Measurements from ENCODE around the gene FOXL2. TPM values are rescaled to one million over a fixed set of nuclear protein-coding genes. Genes with fewer than 3 reads are reported as not detected.

Gene FOXL2
- total RNA-seq, 1 experiment from 2014 or later = not detected

DNA sequence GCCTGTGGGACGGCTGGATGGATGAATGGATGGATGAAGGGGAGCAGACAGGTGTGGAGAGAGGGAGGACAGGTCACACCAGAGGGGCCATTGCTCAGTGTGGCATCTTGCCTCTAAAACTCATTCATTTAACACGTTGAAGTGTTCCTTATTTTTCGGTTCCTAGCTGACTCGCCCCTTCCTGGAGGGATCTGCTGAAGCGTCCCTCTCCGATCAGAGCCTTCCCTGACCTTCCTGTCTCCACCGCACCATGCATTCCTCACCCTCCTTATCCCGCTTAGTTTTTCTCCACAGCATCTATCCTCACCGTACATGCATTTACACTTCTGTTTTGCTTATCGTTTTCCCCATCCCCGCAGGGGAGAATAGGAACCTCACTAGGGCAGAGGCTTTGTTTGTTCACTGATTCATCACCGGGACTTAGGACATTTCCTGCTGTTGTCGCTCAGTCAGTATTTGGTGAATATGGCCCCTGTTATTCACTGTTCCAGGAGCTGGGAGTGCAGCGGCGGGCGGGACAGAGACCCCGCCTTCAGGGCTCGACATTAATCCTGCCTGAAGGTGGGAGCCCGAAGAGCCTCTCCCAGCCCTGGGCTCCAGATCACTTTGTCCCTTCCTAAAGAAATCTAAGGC, 32.0 kb downstream of the FOXL2 start:
- H2AFZ ChIP-seq (ENCODE audit: low read length) = peak overlapping the region; percentile 91
- peak overlapping the region; percentile 81 for H3K4me3 ChIP-seq (ENCODE audit: low read length)
- peak overlapping the region; percentile 85 for H3K4me2 ChIP-seq (ENCODE audit: low read depth, low read length, poor library complexity, severe bottlenecking)
- H3K4me1 ChIP-seq (ENCODE audit: low read length) = peaks cover 5% of the 10 kb centered on the region
- no peaks in the 10 kb centered on the region for H3K9me2 ChIP-seq (replicated peaks; ENCODE audit: insufficient read depth, low read length)
- no peaks in the 10 kb centered on the region for H4K20me1 ChIP-seq (ENCODE audit: insufficient read depth, low read depth, low read length)
- H3K27ac ChIP-seq (ENCODE audit: low read length) = no peak overlapping the region
- no peaks in the 10 kb centered on the region for H3K27me3 ChIP-seq (ENCODE audit: low read length)
- DNase-seq = peak; percentile 37
- H3K9me3 ChIP-seq (ENCODE audit: low read length) = no peaks in the 10 kb centered on the region
- H3K9ac ChIP-seq (ENCODE audit: low read length) = peak overlapping the region; percentile 72
- H3K36me3 ChIP-seq (ENCODE audit: insufficient read depth, low read length) = no peaks in the 10 kb centered on the region
- no peaks in the 10 kb centered on the region for H3K79me2 ChIP-seq (ENCODE audit: low read length)

DNA sequence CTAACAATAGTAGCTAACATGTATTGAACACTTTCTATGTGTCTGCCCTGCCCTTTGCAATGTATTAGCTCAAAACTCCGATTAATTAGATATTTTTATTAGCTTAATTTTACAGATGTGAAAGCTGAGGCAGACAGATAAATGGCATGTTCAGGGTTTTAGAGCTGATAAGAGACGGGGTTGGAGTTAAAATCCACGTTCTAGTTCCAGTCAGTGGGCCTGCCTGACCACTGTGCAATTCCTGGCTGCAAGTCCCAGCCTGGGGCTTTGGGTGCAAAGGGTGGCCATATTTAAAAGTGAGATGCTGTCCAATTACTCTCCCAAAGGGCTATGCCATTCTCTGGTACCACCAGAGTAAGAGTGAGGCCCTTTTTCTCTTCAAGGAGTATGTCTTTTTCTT, 33.2 kb downstream of the FOXL2 start:
- no peak overlapping the region for H2AFZ ChIP-seq (ENCODE audit: low read length)
- no peaks in the 10 kb centered on the region for H3K79me2 ChIP-seq (ENCODE audit: low read length)
- no peaks in the 10 kb centered on the region for H3K9me3 ChIP-seq (ENCODE audit: low read length)
- H3K9me2 ChIP-seq (replicated peaks; ENCODE audit: insufficient read depth, low read length) = no peaks in the 10 kb centered on the region
- H3K36me3 ChIP-seq (ENCODE audit: insufficient read depth, low read length) = no peaks in the 10 kb centered on the region
- H4K20me1 ChIP-seq (ENCODE audit: insufficient read depth, low read depth, low read length) = no peaks in the 10 kb centered on the region
- H3K9ac ChIP-seq (ENCODE audit: low read length) = no peak overlapping the region
- H3K27ac ChIP-seq (ENCODE audit: low read length) = no peak overlapping the region
- H3K4me3 ChIP-seq (ENCODE audit: low read length) = no peak overlapping the region
- no peak overlapping the region for H3K4me2 ChIP-seq (ENCODE audit: low read depth, low read length, poor library complexity, severe bottlenecking)
- no peak for DNase-seq
- H3K27me3 ChIP-seq (ENCODE audit: low read length) = no peaks in the 10 kb centered on the region
- peaks cover 5% of the 10 kb centered on the region for H3K4me1 ChIP-seq (ENCODE audit: low read length)

- Histone ChIP-seq H3K9me3 (ENCODE audit: low read length) (no peaks in the 10 kb centered on the region), H4K20me1 (ENCODE audit: insufficient read depth, low read depth, low read length) (no peaks in the 10 kb centered on the region), H3K9ac (ENCODE audit: low read length) (no peak overlapping the region), H3K4me1 (ENCODE audit: low read length) (peaks cover 5% of the 10 kb centered on the region), H3K27ac (ENCODE audit: low read length) (no peak overlapping the region), H3K36me3 (ENCODE audit: insufficient read depth, low read length) (no peaks in the 10 kb centered on the region), H3K4me2 (ENCODE audit: low read depth, low read length, poor library complexity, severe bottlenecking) (no peak overlapping the region), H3K27me3 (ENCODE audit: low read length) (no peaks in the 10 kb centered on the region), H3K9me2 (replicated peaks; ENCODE audit: insufficient read depth, low read length) (no peaks in the 10 kb centered on the region), H2AFZ (ENCODE audit: low read length) (no peak overlapping the region), H3K4me3 (ENCODE audit: low read length) (no peak overlapping the region), H3K79me2 (ENCODE audit: low read length) (no peaks in the 10 kb centered on the region)
- peak; percentile 27 for DNase-seq
Measured at GRCh38 chr3:138912237-138912636, 34.7 kb downstream of the FOXL2 start.

- no peak overlapping the region for H3K9ac ChIP-seq (ENCODE audit: low read length)
- no peak overlapping the region for H3K27ac ChIP-seq (ENCODE audit: low read length)
- H3K4me2 ChIP-seq (ENCODE audit: low read depth, low read length, poor library complexity, severe bottlenecking) = no peak overlapping the region
- no peaks in the 10 kb centered on the region for H3K27me3 ChIP-seq (ENCODE audit: low read length)
- H2AFZ ChIP-seq (ENCODE audit: low read length) = no peak overlapping the region
- H3K79me2 ChIP-seq (ENCODE audit: low read length) = no peaks in the 10 kb centered on the region
- no peaks in the 10 kb centered on the region for H3K9me2 ChIP-seq (replicated peaks; ENCODE audit: insufficient read depth, low read length)
- peaks cover 5% of the 10 kb centered on the region for H3K4me1 ChIP-seq (ENCODE audit: low read length)
- H3K9me3 ChIP-seq (ENCODE audit: low read length) = no peaks in the 10 kb centered on the region
- peak; percentile 38 for DNase-seq
- H3K4me3 ChIP-seq (ENCODE audit: low read length) = no peak overlapping the region
- no peaks in the 10 kb centered on the region for H4K20me1 ChIP-seq (ENCODE audit: insufficient read depth, low read depth, low read length)
- H3K36me3 ChIP-seq (ENCODE audit: insufficient read depth, low read length) = no peaks in the 10 kb centered on the region
Measured at GRCh38 chr3:138911621-138912020, 35.3 kb downstream of the FOXL2 start.

GRCh38 chr3:138909904-138910303, 37.0 kb downstream of the FOXL2 start:
- H3K9me3 ChIP-seq (ENCODE audit: low read length) = no peaks in the 10 kb centered on the region
- DNase-seq = no peak
- peaks cover 1% of the 10 kb centered on the region for H3K4me1 ChIP-seq (ENCODE audit: low read length)
- H3K36me3 ChIP-seq (ENCODE audit: insufficient read depth, low read length) = no peaks in the 10 kb centered on the region
- no peaks in the 10 kb centered on the region for H3K79me2 ChIP-seq (ENCODE audit: low read length)
- no peaks in the 10 kb centered on the region for H4K20me1 ChIP-seq (ENCODE audit: insufficient read depth, low read depth, low read length)
- no peaks in the 10 kb centered on the region for H3K9me2 ChIP-seq (replicated peaks; ENCODE audit: insufficient read depth, low read length)
- H3K27me3 ChIP-seq (ENCODE audit: low read length) = 0 out of 2 replicates have a peak, but pooled peaks cover 3% of the 10 kb centered on the region
- H3K4me3 ChIP-seq (ENCODE audit: low read length) = no peak overlapping the region
- no peak overlapping the region for H3K27ac ChIP-seq (ENCODE audit: low read length)
- no peak overlapping the region for H3K4me2 ChIP-seq (ENCODE audit: low read depth, low read length, poor library complexity, severe bottlenecking)
- no peak overlapping the region for H3K9ac ChIP-seq (ENCODE audit: low read length)
- H2AFZ ChIP-seq (ENCODE audit: low read length) = no peak overlapping the region

- Histone ChIP-seq H3K79me2 (ENCODE audit: low read length) (no peaks in the 10 kb centered on the region), H3K27me3 (ENCODE audit: low read length) (0 out of 2 replicates have a peak, but pooled peaks cover 3% of the 10 kb centered on the region), H3K36me3 (ENCODE audit: insufficient read depth, low read length) (no peaks in the 10 kb centered on the region), H3K9me3 (ENCODE audit: low read length) (no peaks in the 10 kb centered on the region), H3K27ac (ENCODE audit: low read length) (no peak overlapping the region), H3K9me2 (replicated peaks; ENCODE audit: insufficient read depth, low read length) (no peaks in the 10 kb centered on the region), H3K9ac (ENCODE audit: low read length) (no peak overlapping the region), H3K4me1 (ENCODE audit: low read length) (no peaks in the 10 kb centered on the region), H3K4me2 (ENCODE audit: low read depth, low read length, poor library complexity, severe bottlenecking) (no peak overlapping the region), H2AFZ (ENCODE audit: low read length) (no peak overlapping the region), H4K20me1 (ENCODE audit: insufficient read depth, low read depth, low read length) (no peaks in the 10 kb centered on the region), H3K4me3 (ENCODE audit: low read length) (no peak overlapping the region)
- no peak for DNase-seq
Measured at GRCh38 chr3:138908846-138909245, 38.1 kb downstream of the FOXL2 start.

DNA sequence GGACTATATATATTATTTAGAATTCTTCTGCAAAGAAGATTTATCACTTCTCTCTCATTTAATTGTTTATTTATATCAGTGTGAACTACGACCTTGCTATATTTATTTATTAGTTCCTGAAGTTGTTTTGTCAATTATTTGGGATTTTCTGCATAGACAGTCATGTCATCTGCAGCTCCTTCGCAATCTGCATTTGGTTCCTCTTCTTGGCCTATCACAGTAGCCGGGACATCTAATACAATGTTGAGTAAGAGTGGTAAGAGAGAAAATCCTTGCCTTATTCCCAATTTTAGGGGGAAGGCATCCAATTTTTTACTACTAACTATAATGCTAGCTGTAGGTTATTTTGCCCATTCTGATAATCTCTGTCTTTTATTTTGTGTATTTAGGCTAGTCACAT, 39.4 kb downstream of the FOXL2 start:
- H3K9me3 ChIP-seq (ENCODE audit: low read length) = no peaks in the 10 kb centered on the region
- DNase-seq = no peak
- H3K79me2 ChIP-seq (ENCODE audit: low read length) = no peaks in the 10 kb centered on the region
- no peaks in the 10 kb centered on the region for H4K20me1 ChIP-seq (ENCODE audit: insufficient read depth, low read depth, low read length)
- no peak overlapping the region for H3K9ac ChIP-seq (ENCODE audit: low read length)
- H2AFZ ChIP-seq (ENCODE audit: low read length) = no peak overlapping the region
- no peaks in the 10 kb centered on the region for H3K4me1 ChIP-seq (ENCODE audit: low read length)
- H3K4me2 ChIP-seq (ENCODE audit: low read depth, low read length, poor library complexity, severe bottlenecking) = no peak overlapping the region
- H3K27me3 ChIP-seq (ENCODE audit: low read length) = 0 out of 2 replicates have a peak, but pooled peaks cover 3% of the 10 kb centered on the region
- no peak overlapping the region for H3K4me3 ChIP-seq (ENCODE audit: low read length)
- H3K27ac ChIP-seq (ENCODE audit: low read length) = no peak overlapping the region
- H3K9me2 ChIP-seq (replicated peaks; ENCODE audit: insufficient read depth, low read length) = no peaks in the 10 kb centered on the region
- no peaks in the 10 kb centered on the region for H3K36me3 ChIP-seq (ENCODE audit: insufficient read depth, low read length)

DNA sequence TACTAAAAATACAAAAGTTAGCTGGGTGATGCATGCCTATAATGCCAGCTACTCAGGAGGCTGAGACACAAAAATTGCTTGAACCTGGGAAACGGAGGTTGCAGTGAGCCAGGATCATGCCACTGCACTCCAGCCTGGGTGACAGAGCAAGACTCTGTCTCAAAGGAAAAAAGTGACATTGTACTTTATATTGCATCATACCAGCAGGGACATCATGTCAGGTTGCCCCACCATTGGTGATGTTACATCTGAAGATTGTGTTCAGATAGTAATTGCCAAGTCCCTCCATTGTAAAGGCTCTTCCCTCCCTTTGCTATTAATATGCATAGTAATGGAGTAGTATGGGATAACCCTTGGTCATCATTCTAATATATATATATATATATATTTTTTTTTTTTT, 44.8 kb downstream of the FOXL2 start:
- no peak overlapping the region for H2AFZ ChIP-seq (ENCODE audit: low read length)
- no peaks in the 10 kb centered on the region for H3K36me3 ChIP-seq (ENCODE audit: insufficient read depth, low read length)
- no peaks in the 10 kb centered on the region for H4K20me1 ChIP-seq (ENCODE audit: insufficient read depth, low read depth, low read length)
- H3K4me3 ChIP-seq (ENCODE audit: low read length) = no peak overlapping the region
- no peaks in the 10 kb centered on the region for H3K9me3 ChIP-seq (ENCODE audit: low read length)
- H3K9ac ChIP-seq (ENCODE audit: low read length) = no peak overlapping the region
- H3K27me3 ChIP-seq (ENCODE audit: low read length) = 0 out of 2 replicates have a peak, but pooled peaks cover 3% of the 10 kb centered on the region
- no peak for DNase-seq
- H3K4me1 ChIP-seq (ENCODE audit: low read length) = no peaks in the 10 kb centered on the region
- H3K79me2 ChIP-seq (ENCODE audit: low read length) = no peaks in the 10 kb centered on the region
- H3K27ac ChIP-seq (ENCODE audit: low read length) = no peak overlapping the region
- H3K9me2 ChIP-seq (replicated peaks; ENCODE audit: insufficient read depth, low read length) = no peaks in the 10 kb centered on the region
- no peak overlapping the region for H3K4me2 ChIP-seq (ENCODE audit: low read depth, low read length, poor library complexity, severe bottlenecking)
